Left lung (tissue), 10 donors: ENCODE results near the gene EPHB6. TPM values are rescaled to one million over a fixed set of nuclear protein-coding genes. Genes with fewer than 3 reads are reported as not detected.
A peak's percentile ranks its signal among the peaks of the same experiment; 100 is the strongest.

Source experiments
- ATAC-seq: fragments of 200-7000 bp; cut with Tn5 transposase; one replicate; pipeline ENCODE4 v1.9.1; 2020; ENCODE audit warnings: moderate library complexity
- DNase-seq, 4 donors: peaks; one replicate each; pipeline ENCODE4 v3.0.0-alpha.2; 2013 to 2020
- H3K27ac ChIP-seq, 2 donors: fragments of 200-600 bp; sonication (generic) in 1 of 2; one replicate each; pipeline versions ENCODE4 v1.5.0 to v1.8.0; 2020 to 2021
- H3K27me3 ChIP-seq, 2 donors: fragments of 200-600 bp; sonication (generic) in 1 of 2; one replicate each; pipeline versions ENCODE4 v1.5.0 to v1.8.0; 2020 to 2021
- H3K36me3 ChIP-seq, 2 donors: fragments of 200-600 bp; sonication (generic) in 1 of 2; one replicate each; pipeline versions ENCODE4 v1.5.0 to v1.8.0; 2020 to 2021
- H3K4me1 ChIP-seq, 2 donors: fragments of 200-600 bp; one replicate each; pipeline ENCODE4 v1.8.0; 2021
- H3K4me3 ChIP-seq, 2 donors: fragments of 200-600 bp; sonication (generic) in 1 of 2; one replicate each; pipeline versions ENCODE4 v1.5.0 to v1.8.0; 2020 to 2021; ENCODE audit warnings: mild to moderate bottlenecking in 1 of 2
- H3K9me3 ChIP-seq, 2 donors: fragments of 200-600 bp; sonication (generic) in 1 of 2; one replicate each; pipeline versions ENCODE4 v1.5.0 to v1.8.0; 2020 to 2021
- intact Hi-C, 2 donors: fragments of 100-400 bp; cut with DNase I; formaldehyde crosslinking; loops; one replicate each; pipeline versions ENCODE4 v1.11.2 to v1.14.2; 2022
- polyA plus RNA-seq, 6 donors: library from polyadenylated mRNA; unstranded; fragments of 120-200 nt; gene quantifications; one replicate each; pipeline ENCODE4 v1.2.1, GENCODE V29; 2013; ENCODE audit not compliant: insufficient read length in 6 of 6
- total RNA-seq, 2 donors: library from RNA; stranded (reverse); fragmentation: NEBNext Ultra II Directional; extraction: Animal tissue kit (Norgen Biotek cat#: 25700); gene quantifications; one replicate each; pipeline ENCODE4 v1.2.1, GENCODE V29; 2021
- TF ChIP-seq, protein P1 (sequence below), 2 donors: fragments of 200-600 bp; sonication (generic) in 1 of 2; IDR thresholded peaks; one replicate each; pipeline versions ENCODE4 v1.5.0 to v1.8.0; 2021; ENCODE audit warnings: antibody characterized with exemption in 2 of 2
- donor health status: DM: no; HTN: yes; CAD: no.
- donor health status: DM: no; HTN: no; CAD: no.

Gene EPHB6
- total and polyA plus RNA-seq, 8 donors = 6.5 to 42.8 (median 27.6) TPM

DNA sequence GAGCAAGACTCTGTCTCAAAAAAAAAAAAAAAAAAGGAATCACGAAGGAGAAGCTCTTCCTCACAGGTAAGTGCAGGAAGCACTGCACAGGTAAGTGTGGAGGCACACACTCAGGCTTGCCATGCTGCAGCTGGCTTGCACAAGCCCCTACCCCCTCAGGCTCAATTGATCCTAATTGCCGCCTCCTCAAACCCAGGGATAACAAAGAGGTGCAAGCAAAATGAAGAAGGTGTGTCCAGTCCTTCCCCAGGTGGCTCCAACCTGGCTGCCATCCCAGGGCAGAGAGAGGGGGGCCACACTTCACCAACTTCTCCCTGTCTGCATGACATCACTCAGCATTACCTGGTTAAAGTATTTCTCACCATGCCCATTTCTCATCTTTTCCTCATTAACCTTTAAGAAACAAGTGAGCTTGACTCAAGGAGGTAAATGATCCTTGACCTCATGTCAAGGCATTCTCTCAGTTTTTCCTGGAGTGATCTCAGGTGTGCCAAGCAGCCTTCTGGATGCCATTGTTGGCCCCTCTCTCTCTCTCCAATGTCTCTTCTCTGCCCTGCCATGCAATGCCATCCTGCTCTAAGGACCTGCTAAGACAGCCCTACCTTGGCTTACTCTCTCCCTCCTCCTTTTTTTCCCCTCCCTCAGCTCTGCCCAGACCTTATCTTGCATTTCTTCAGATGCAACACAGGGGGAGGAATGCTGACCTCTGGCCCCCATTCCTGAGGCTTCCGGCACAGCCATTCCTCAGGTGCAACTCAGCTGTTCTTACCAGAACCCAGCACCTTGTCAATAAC, 43.7 kb downstream of the EPHB6 start:
- Histone ChIP-seq H3K27ac (peak overlapping the region in 1 of 2 donors; percentile 1), H3K9me3 (no peaks in the 10 kb centered on the region), H3K27me3 (no peaks in the 10 kb centered on the region), H3K4me3 (no peak overlapping the region), H3K36me3 (no peaks in the 10 kb centered on the region), H3K4me1 (no peaks in the 10 kb centered on the region)
- DNase-seq = peak in 3 of 4 donors; percentile 30 to 68 (median 48)
- intact Hi-C loops = no loop called here
- TF ChIP-seq, protein P1, sequence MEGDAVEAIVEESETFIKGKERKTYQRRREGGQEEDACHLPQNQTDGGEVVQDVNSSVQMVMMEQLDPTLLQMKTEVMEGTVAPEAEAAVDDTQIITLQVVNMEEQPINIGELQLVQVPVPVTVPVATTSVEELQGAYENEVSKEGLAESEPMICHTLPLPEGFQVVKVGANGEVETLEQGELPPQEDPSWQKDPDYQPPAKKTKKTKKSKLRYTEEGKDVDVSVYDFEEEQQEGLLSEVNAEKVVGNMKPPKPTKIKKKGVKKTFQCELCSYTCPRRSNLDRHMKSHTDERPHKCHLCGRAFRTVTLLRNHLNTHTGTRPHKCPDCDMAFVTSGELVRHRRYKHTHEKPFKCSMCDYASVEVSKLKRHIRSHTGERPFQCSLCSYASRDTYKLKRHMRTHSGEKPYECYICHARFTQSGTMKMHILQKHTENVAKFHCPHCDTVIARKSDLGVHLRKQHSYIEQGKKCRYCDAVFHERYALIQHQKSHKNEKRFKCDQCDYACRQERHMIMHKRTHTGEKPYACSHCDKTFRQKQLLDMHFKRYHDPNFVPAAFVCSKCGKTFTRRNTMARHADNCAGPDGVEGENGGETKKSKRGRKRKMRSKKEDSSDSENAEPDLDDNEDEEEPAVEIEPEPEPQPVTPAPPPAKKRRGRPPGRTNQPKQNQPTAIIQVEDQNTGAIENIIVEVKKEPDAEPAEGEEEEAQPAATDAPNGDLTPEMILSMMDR (IDR thresholded peaks at IDR 0.05) = no peak
- ATAC-seq = peak; percentile 87

- intact Hi-C loops = no loop called here
- no peaks in the 10 kb centered on the region for H3K36me3 ChIP-seq
- no peaks in the 10 kb centered on the region for H3K4me1 ChIP-seq
- no peaks in the 10 kb centered on the region for H3K27me3 ChIP-seq
- H3K27ac ChIP-seq = no peak overlapping the region
- no peak overlapping the region for H3K4me3 ChIP-seq
- H3K9me3 ChIP-seq = peaks cover 0 to 10% of the 10 kb centered on the region in 2 donors
- TF ChIP-seq, protein P1 (IDR thresholded peaks at IDR 0.05) = no peak
- ATAC-seq (no peak), DNase-seq (no peak)
These were observed 44.8 kb downstream of the EPHB6 start for GRCh38 chr7:142899661-142900060.

DNA sequence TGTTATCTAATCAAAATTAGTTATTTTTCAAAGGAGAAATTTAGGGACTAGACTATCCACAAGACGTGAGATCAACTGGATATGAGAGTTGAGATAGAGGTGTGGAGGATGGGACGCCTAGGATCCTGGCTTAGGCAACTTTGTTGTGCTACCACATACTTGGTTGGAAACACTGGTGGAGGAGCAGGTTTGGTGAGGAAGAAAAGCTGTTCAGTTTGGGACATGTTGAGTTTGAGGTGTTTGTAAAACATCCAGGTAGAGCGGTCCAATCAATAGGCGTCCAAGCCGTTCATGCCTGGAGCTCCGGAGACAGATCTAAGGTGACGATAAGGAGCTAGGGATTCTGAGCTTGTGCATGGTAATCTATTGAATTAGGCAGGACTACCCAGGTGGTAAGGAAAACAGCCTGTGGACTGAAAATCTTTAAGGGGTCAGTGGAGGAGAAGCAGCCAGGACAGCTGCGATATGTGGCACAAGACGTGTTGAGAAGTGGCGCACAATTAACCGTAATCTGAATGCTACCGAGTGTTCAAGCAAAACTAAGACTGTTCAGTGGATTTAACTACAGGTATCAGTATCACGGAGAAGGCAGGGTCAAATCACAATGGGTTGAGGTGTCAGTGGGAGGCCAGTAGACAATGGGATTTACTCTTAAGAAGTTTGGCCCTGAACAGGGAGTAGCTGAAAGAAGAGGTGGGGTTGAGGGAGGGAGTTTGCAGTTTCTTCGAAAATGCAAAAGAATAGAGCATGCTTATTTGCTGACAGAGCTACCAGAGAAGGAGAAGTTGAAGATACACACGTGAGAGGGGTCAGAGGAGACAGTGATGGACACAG, 46.8 kb downstream of the EPHB6 start:
- ATAC-seq (no peak), DNase-seq (no peak)
- intact Hi-C loops = no loop called here
- H3K36me3 ChIP-seq = no peaks in the 10 kb centered on the region
- peaks cover 0 to 13% of the 10 kb centered on the region in 2 donors for H3K9me3 ChIP-seq
- no peaks in the 10 kb centered on the region for H3K4me1 ChIP-seq
- TF ChIP-seq, protein P1 (IDR thresholded peaks at IDR 0.05) = no peak
- H3K27me3 ChIP-seq = no peaks in the 10 kb centered on the region
- H3K4me3 ChIP-seq = no peak overlapping the region
- H3K27ac ChIP-seq = no peak overlapping the region

- no peak for ATAC-seq
- no peak overlapping the region for H3K27ac ChIP-seq
- no peak for DNase-seq
- H3K4me3 ChIP-seq = no peak overlapping the region
- peaks cover 0 to 4% of the 10 kb centered on the region in 2 donors for H3K4me1 ChIP-seq
- no peaks in the 10 kb centered on the region for H3K36me3 ChIP-seq
- H3K27me3 ChIP-seq = no peaks in the 10 kb centered on the region
- TF ChIP-seq, protein P1 (IDR thresholded peaks at IDR 0.05) = no peak
- H3K9me3 ChIP-seq = peaks cover 0 to 13% of the 10 kb centered on the region in 2 donors
- intact Hi-C loops = no loop called here
These were observed 49.3 kb downstream of the EPHB6 start for GRCh38 chr7:142904128-142904527.

DNA sequence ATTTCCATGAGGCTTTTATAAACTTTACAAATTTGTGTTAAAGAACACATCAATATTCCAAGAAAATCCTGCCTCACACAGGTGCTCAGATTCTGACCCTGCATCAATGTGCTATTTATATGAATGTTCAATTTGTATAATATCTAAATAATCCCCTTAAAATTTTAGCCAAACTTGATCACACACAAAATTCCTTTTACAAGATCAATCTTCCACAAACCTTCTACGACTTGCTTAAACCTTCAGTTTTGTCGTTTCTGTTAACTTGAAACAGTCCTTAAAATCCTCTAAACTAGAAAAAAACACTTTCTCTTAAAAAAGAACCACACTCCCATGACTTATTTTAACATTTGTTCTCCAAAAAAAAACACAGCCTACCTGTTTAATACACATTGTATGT, 50.9 kb downstream of the EPHB6 start:
- DNase-seq (no peak), ATAC-seq (no peak)
- TF ChIP-seq, protein P1 (IDR thresholded peaks at IDR 0.05) = no peak
- Histone ChIP-seq H3K36me3 (no peaks in the 10 kb centered on the region), H3K27me3 (no peaks in the 10 kb centered on the region), H3K4me3 (no peak overlapping the region), H3K27ac (no peak overlapping the region), H3K9me3 (peaks cover 0 to 13% of the 10 kb centered on the region in 2 donors), H3K4me1 (peaks cover 0 to 20% of the 10 kb centered on the region in 2 donors)
- intact Hi-C loops = no loop called here
